K562 (cell line): Measurements from ENCODE around the gene FAM227B. TPM values are rescaled to one million over a fixed set of nuclear protein-coding genes. Genes with fewer than 3 reads are reported as not detected.

Experiments used
- ATAC-seq: fragments of 200-7000 bp; cut with Tn5 transposase; 3 replicates; pipeline ENCODE4 v1.9.1; 2020; ENCODE audit warnings: moderate library complexity
- BruUV-seq: library from RNA; stranded (reverse); fragments of 400-500 nt; replicated peaks from 2 replicates; lab custom pipeline; 2021; lab: Mats Ljungman, UMichigan
- CTCF ChIA-PET: fragments of 300-600 bp; formaldehyde crosslinking; extraction: SDS; loops from one replicate; lab custom pipeline; 2021; ENCODE audit warnings: low intra/inter-chr PET ratio; lab: Yijun Ruan, JAX
- POLR2A ChIA-PET: fragments of 300-600, 350-650 bp; sonication (Branson Sonifier 250); formaldehyde crosslinking; extraction: SDS; loops from one replicate; lab custom pipeline; 2021; ENCODE audit warnings: antibody characterized with exemption, inconsistent platforms; lab: Yijun Ruan, JAX
- DNase-seq, 4 experiments: peaks; one replicate each; pipeline versions ENCODE4 v3.0.0 to v3.0.0-alpha.2; 2011 to 2018; ENCODE audit warnings: low spot score in 3 of 4, mixed read lengths in 3 of 4; ENCODE audit errors: extremely low read depth in 1 of 4
- FAIRE-seq: peaks from 2 replicates; lab custom pipeline; 2011; peaks lifted over from hg19 to GRCh38; lab: Jason Lieb, UNC
- H2AFZ ChIP-seq: 2 replicates; pipeline ENCODE4 v1.6.0; 2011; ENCODE audit warnings: low read depth, low read length, control low read depth, inconsistent platforms
- H3K27ac ChIP-seq: fragments of 200-600 bp; 3 replicates; pipeline ENCODE4 v1.8.0; 2011; ENCODE audit warnings: low read depth, mild to moderate bottlenecking, control low read depth, inconsistent platforms, low read length, moderate library complexity, mixed read lengths; ENCODE audit errors: extremely low read depth
- H3K27me3 ChIP-seq, 2 experiments: fragments of 300-600 bp in 1 of 2; 2 replicates in 1 of 2; 3 replicates in 1 of 2; pipeline versions ENCODE4 v1.6.0 to v1.8.0; 2011; ENCODE audit warnings: inconsistent platforms in 2 of 2, low read length in 2 of 2, mild to moderate bottlenecking in 1 of 2, mixed read lengths in 1 of 2, moderate library complexity in 1 of 2; ENCODE audit not compliant: control insufficient read depth in 2 of 2, insufficient read depth in 2 of 2
- H3K36me3 ChIP-seq: fragments of 300-600 bp; 3 replicates; pipeline ENCODE4 v1.8.0; 2011; ENCODE audit warnings: mild to moderate bottlenecking, low read length, inconsistent platforms; ENCODE audit not compliant: control insufficient read depth, insufficient read depth
- H3K4me1 ChIP-seq, 2 experiments: fragments of 200-600 bp in 1 of 2; replicated peaks in 1 of 2; 2 replicates in 1 of 2; 3 replicates in 1 of 2; pipeline versions ENCODE4 v1.5.1 to v1.8.0; 2011; ENCODE audit warnings: inconsistent platforms in 2 of 2, low read length in 2 of 2, mild to moderate bottlenecking in 1 of 2, mixed read lengths in 1 of 2, moderate library complexity in 1 of 2; ENCODE audit not compliant: control insufficient read depth in 2 of 2, insufficient read depth in 2 of 2
- H3K4me2 ChIP-seq: 2 replicates; pipeline ENCODE4 v1.6.1; 2011; ENCODE audit warnings: low read length, control low read depth, inconsistent platforms, mixed read lengths; ENCODE audit not compliant: insufficient read depth
- H3K4me3 ChIP-seq: fragments of 200-600 bp; sonication (generic), shearing (Covaris generic); 2 replicates; pipeline ENCODE4 v1.5.1; 2016; ENCODE audit warnings: control low read depth, inconsistent platforms
- H3K79me2 ChIP-seq: fragments of 200-600 bp; 3 replicates; pipeline ENCODE4 v1.8.0; 2011; ENCODE audit warnings: low read length, inconsistent platforms; ENCODE audit not compliant: control insufficient read depth, insufficient read depth
- H3K9ac ChIP-seq, 2 experiments: 2 replicates each; pipeline versions ENCODE4 v1.6.0 to v1.6.1; 2011; ENCODE audit warnings: low read depth in 2 of 2, low read length in 2 of 2, control low read depth in 1 of 2, inconsistent platforms in 1 of 2, mild to moderate bottlenecking in 1 of 2, mixed read lengths in 1 of 2; ENCODE audit not compliant: insufficient read depth in 1 of 2
- H3K9me1 ChIP-seq: one replicate; pipeline ENCODE4 v1.6.0; 2011; ENCODE audit warnings: inconsistent platforms, mild to moderate bottlenecking, low read length, moderate library complexity; ENCODE audit not compliant: control insufficient read depth, insufficient read depth
- H3K9me3 ChIP-seq: replicated peaks from 2 replicates; pipeline ENCODE4 v1.5.1; 2011; ENCODE audit warnings: low read depth, low read length, inconsistent platforms; ENCODE audit not compliant: control insufficient read depth, insufficient read depth
- H4K20me1 ChIP-seq: replicated peaks from 2 replicates; pipeline ENCODE4 v1.6.1; 2011; ENCODE audit warnings: low read length, inconsistent platforms, mixed read lengths; ENCODE audit not compliant: control insufficient read depth, insufficient read depth
- BRF1 ChIP-seq: IDR thresholded peaks from 3 replicates; pipeline ENCODE4 v1.6.1; 2011; ENCODE audit warnings: borderline replicate concordance, mild to moderate bottlenecking; ENCODE audit not compliant: insufficient read length; ENCODE audit errors: extremely low read depth
- CSDE1 ChIP-seq, 2 experiments: fragments of 450-650 bp; IDR thresholded peaks; 2 replicates each; pipeline ENCODE4 v1.6.1; 2016; ENCODE audit warnings: mild to moderate bottlenecking in 1 of 2
- NBN ChIP-seq: fragments of 450-650 bp; IDR thresholded peaks from 2 replicates; pipeline ENCODE4 v1.6.1; 2016; ENCODE audit warnings: low read depth, mild to moderate bottlenecking
- RHOXF2B ChIP-seq: fragments of 250-450 bp; sonication (Bioruptor Pico); conservative IDR thresholded peaks from 2 replicates; pipeline ENCODE4 v1.5.1; 2021
- ZBED1 ChIP-seq: IDR thresholded peaks from 2 replicates; pipeline ENCODE4 v1.6.1; 2014
- WGBS: fragments of 100-300 bp; shearing (Covaris generic); methylation state at CpG from one replicate; pipeline ENCODE4 v1.1.6; 2016; ENCODE audit warnings: low coverage, mixed read lengths; ENCODE audit not compliant: insufficient coverage; ENCODE audit errors: missing lambda C conversion rate; 5-methylcytosine and 5-hydroxymethylcytosine counted together
- in situ Hi-C: fragments of 300-500 bp; cut with MboI; formaldehyde crosslinking; loops from 4 replicates; pipeline ENCODE4 v1.15.0; 2018; ENCODE audit warnings: inconsistent platforms, mixed read lengths
- intact Hi-C: fragments of 100-400 bp; cut with micrococcal nuclease; formaldehyde crosslinking; loops from 2 replicates; pipeline ENCODE4 v1.14.2; 2022
- polyA plus RNA-seq, 8 experiments: library from polyadenylated mRNA; depleted of rRNA in 4 of 8; stranded (reverse) in 5 of 8; unstranded in 3 of 8; fragments of >200 nt; fragmentation: Nextera tagmentation in 2 of 8; fragmentation: Illumina TruSeq in 1 of 8; extraction: Ambion mirVana in 2 of 8; extraction: Trizol in 1 of 8; gene quantifications; 2 replicates each; pipeline versions ENCODE4 v1.2.1 to v1.2.3, GENCODE V29; 2011 to 2014; ENCODE audit warnings: inconsistent platforms in 1 of 8, missing spikeins in 1 of 8
- total RNA-seq, 7 experiments: library from RNA; depleted of rRNA in 6 of 7; stranded (reverse); fragments of >200 nt in 6 of 7; fragmentation: Illumina TruSeq in 2 of 7; extraction: Trizol in 2 of 7; gene quantifications; 2 replicates each; pipeline versions ENCODE4 v1.2.1 to v1.2.3, GENCODE V29; 2011 to 2021; ENCODE audit warnings: low replicate concordance in 1 of 7
- TF ChIP-seq, protein P1 (sequence below), 2 experiments: IDR thresholded peaks; 2 replicates each; pipeline ENCODE4 v1.6.1; 2011; ENCODE audit warnings: borderline replicate concordance in 1 of 2, control low read depth in 1 of 2, low read depth in 1 of 2, low read length in 1 of 2, mild to moderate bottlenecking in 1 of 2, mixed read lengths in 1 of 2, moderate library complexity in 1 of 2; ENCODE audit not compliant: insufficient read depth in 1 of 2, insufficient read length in 1 of 2, poor library complexity in 1 of 2, severe bottlenecking in 1 of 2; ENCODE audit errors: extremely low read depth in 1 of 2

FAM227B gene
- total and polyA plus RNA-seq, 9 of the 15 experiments (the other 6 are each of a cell fraction or from before 2014, with no cell fraction given): 5.1 to 12.5 (median 11.2) TPM

DNA sequence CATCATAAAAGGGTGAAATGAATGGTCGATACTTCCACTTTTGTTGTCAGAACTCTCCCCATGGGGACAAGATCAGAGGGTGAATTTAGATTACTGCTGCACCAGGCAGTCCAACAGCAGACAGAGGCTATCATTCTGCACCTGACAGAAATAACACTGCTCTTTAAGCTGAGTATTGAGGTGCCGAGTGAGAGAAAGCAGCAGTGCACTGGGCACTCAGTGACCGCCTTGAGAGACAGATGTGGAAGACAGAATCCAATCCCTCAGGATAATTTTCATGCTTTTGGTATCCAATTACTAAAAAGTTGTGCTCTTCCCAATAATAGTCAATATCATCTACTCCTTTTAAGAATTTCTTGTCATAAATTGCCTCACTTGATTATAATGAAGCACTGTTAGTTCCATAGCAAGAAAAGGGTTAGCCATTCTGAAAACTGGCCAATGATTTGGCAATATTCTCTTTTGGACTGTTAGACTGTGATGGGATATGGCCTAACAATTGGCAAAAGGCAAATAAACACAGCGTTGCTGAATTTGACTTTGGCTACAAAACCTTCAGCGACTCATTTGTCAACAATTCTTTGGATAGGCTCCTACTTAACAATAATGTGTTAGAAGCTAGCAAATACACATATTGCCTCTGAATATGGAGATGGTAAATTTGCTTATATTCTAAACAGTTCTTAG, 192.1 kb downstream of the FAM227B start:
- Histone ChIP-seq H3K4me2 (no peak overlapping the region), H3K9ac (no peak overlapping the region), H4K20me1 (no peaks in the 10 kb centered on the region), H3K9me3 (no peaks in the 10 kb centered on the region), H3K36me3 (no peaks in the 10 kb centered on the region), H3K4me3 (no peak overlapping the region), H3K4me1 (no peaks in the 10 kb centered on the region), H3K27me3 (no peaks in the 10 kb centered on the region)
- DNase-seq: no peak
- intact Hi-C loops: loop anchor here (10.0 kb wide), 2 partner anchors 716 to 1074 kb away; no protein-coding TSS in a partner anchor
- WGBS: 0% methylated on average over 5 of the region's 5 CpGs
- TF ChIP-seq NBN: no peak
- TF ChIP-seq ZBED1: no peak
- TF ChIP-seq CSDE1 (IDR thresholded peaks at IDR 0.05): no peak
- TF ChIP-seq, protein P1, sequence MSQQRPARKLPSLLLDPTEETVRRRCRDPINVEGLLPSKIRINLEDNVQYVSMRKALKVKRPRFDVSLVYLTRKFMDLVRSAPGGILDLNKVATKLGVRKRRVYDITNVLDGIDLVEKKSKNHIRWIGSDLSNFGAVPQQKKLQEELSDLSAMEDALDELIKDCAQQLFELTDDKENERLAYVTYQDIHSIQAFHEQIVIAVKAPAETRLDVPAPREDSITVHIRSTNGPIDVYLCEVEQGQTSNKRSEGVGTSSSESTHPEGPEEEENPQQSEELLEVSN (IDR thresholded peaks at IDR 0.05; ENCODE audit: borderline replicate concordance in 1 of 2, extremely low read depth in 1 of 2, insufficient read depth in 1 of 2, insufficient read length in 1 of 2, low read depth in 1 of 2, low read length in 1 of 2, poor library complexity in 1 of 2, severe bottlenecking in 1 of 2): no peak
- no peak for TF ChIP-seq BRF1
- no peak for TF ChIP-seq RHOXF2B
- TF ChIP-seq, all 486 proteins: peak for 0
- ChIA-PET POLR2A (no interaction called here), CTCF (no interaction called here)
- Histone ChIP-seq H3K27ac (no peak overlapping the region), H2AFZ (no peak overlapping the region), H3K9me1 (no peaks in the 10 kb centered on the region), H3K79me2 (no peaks in the 10 kb centered on the region)
- in situ Hi-C loops: no loop called here
- FAIRE-seq (no peak), ATAC-seq (no peak)
- BruUV-seq: no TSS peak
